Measurements from ENCODE around the gene PPP5C.

DNA sequence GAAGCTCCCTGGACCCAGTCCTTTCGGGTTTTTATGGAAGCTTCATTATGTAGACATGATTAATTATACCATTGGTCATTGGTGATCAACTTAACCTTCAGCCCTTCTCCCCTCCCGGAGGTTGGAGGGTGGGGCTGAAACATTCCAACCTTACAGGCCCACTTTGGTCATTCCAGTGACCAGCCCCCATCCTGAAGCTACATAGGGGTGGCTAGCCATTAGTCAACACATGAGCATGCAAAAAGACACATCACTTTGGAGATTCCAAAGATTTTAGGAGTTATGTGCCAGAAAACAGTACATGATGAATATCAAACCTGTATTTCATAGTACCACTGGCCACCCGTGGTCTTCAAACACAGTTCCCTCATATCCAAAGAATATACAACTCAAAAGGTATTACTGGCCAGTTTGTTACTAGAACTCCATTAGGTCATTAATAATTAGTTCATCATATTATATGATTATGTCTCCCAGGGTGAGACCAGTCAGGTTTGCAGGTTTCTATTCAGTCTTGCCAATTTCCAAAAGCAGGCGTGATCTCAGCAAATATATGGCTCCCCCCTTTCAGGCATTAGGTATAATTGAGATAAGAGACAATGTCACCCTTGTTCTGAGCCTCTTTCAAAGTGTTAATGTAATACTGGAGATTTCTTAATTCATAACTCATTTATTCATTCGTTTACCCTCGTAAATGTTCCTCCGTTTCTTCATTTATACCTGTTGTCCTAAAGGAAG lies 11.1 kb downstream of the PPP5C start:
- TF ChIP-seq SP1 (IDR thresholded peaks at IDR 0.05; ENCODE audit: low read depth, low read length) (no peak), POLR2A (IDR thresholded peaks at IDR 0.05; ENCODE audit: control extremely low read depth in 1 of 2, low read depth in 2 of 2, low read length in 2 of 2) (no peak), RAD21 (IDR thresholded peaks at IDR 0.05 in 1 of 2, conservative IDR thresholded peaks at IDR 0.05 in 1 of 2; ENCODE audit: low read depth in 2 of 2, low read length in 2 of 2) (no peak), CHD7 (IDR thresholded peaks at IDR 0.05; ENCODE audit: insufficient replicate concordance, low read length) (no peak)
- TF ChIP-seq, protein P1, sequence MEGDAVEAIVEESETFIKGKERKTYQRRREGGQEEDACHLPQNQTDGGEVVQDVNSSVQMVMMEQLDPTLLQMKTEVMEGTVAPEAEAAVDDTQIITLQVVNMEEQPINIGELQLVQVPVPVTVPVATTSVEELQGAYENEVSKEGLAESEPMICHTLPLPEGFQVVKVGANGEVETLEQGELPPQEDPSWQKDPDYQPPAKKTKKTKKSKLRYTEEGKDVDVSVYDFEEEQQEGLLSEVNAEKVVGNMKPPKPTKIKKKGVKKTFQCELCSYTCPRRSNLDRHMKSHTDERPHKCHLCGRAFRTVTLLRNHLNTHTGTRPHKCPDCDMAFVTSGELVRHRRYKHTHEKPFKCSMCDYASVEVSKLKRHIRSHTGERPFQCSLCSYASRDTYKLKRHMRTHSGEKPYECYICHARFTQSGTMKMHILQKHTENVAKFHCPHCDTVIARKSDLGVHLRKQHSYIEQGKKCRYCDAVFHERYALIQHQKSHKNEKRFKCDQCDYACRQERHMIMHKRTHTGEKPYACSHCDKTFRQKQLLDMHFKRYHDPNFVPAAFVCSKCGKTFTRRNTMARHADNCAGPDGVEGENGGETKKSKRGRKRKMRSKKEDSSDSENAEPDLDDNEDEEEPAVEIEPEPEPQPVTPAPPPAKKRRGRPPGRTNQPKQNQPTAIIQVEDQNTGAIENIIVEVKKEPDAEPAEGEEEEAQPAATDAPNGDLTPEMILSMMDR (IDR thresholded peaks at IDR 0.05; ENCODE audit: control extremely low read depth in 1 of 3, insufficient read depth in 1 of 3, low read depth in 1 of 3, low read length in 3 of 3) = no peak

Measured in H1 (cell line).